SH-SY5Y (cell line): ENCODE data around the gene PPARD.

Source experiments
- GATA2 ChIP-seq: IDR thresholded peaks from 2 replicates; pipeline ENCODE4 v1.6.1; 2011; ENCODE audit warnings: mild to moderate bottlenecking, low read depth, low read length
- GATA3 ChIP-seq: IDR thresholded peaks from 2 replicates; pipeline ENCODE4 v1.6.1; 2011; ENCODE audit warnings: low read depth, mild to moderate bottlenecking, low read length, moderate library complexity

The PPARD gene

GRCh38 chr6:35305117-35305516 lies 37.2 kb upstream of the PPARD start:
- TF ChIP-seq GATA2, result no peak
- no peak for TF ChIP-seq GATA3

DNA sequence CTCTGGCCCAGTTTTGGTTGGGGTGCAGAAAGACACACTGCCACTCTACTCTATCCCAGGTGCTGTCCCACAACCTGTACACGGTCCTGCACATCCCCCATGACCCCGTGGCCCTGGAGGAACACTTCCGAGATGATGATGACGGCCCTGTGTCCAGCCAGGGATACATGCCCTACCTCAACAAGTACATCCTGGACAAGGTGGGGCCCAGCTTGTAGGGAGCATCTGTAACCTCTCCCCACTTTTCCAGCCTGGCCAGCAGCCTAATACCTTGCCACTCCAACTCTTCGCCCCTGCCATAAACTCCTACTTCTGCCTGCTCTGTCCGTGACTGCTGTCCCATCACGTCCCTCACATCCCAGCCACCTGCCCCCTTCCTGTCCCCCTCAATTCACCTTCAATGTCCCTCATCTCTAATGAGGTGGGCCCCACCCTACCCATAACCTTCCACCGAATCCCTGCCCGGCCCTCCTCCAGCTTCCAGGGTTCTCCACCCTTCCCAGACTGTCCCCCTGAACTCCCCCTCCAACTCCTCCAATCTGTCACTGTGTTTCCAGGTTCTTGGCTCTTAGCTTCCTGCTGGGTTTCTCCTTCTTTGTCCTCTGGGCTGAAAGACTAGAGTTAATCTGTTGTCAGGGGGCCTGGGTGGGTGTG lies 32.6 kb upstream of the PPARD start:
- no peak for TF ChIP-seq GATA2
- TF ChIP-seq GATA3, result no peak

- no peak for TF ChIP-seq GATA2
- no peak for TF ChIP-seq GATA3
Observed at GRCh38 chr6:35310265-35310831, 32.0 kb upstream of the PPARD start.

- TF ChIP-seq GATA2 (no peak), GATA3 (no peak)
Observed at GRCh38 chr6:35311390-35312075, 30.8 kb upstream of the PPARD start.

GRCh38 chr6:35312076-35312800 lies 30.1 kb upstream of the PPARD start:
- no peak for TF ChIP-seq GATA3
- TF ChIP-seq GATA2, result no peak

- TF ChIP-seq GATA2 (no peak), GATA3 (no peak)
Observed at GRCh38 chr6:35312807-35313206, 29.6 kb upstream of the PPARD start.

- TF ChIP-seq GATA2 (no peak), GATA3 (no peak)
Observed at GRCh38 chr6:35317483-35318195, 24.7 kb upstream of the PPARD start.

DNA sequence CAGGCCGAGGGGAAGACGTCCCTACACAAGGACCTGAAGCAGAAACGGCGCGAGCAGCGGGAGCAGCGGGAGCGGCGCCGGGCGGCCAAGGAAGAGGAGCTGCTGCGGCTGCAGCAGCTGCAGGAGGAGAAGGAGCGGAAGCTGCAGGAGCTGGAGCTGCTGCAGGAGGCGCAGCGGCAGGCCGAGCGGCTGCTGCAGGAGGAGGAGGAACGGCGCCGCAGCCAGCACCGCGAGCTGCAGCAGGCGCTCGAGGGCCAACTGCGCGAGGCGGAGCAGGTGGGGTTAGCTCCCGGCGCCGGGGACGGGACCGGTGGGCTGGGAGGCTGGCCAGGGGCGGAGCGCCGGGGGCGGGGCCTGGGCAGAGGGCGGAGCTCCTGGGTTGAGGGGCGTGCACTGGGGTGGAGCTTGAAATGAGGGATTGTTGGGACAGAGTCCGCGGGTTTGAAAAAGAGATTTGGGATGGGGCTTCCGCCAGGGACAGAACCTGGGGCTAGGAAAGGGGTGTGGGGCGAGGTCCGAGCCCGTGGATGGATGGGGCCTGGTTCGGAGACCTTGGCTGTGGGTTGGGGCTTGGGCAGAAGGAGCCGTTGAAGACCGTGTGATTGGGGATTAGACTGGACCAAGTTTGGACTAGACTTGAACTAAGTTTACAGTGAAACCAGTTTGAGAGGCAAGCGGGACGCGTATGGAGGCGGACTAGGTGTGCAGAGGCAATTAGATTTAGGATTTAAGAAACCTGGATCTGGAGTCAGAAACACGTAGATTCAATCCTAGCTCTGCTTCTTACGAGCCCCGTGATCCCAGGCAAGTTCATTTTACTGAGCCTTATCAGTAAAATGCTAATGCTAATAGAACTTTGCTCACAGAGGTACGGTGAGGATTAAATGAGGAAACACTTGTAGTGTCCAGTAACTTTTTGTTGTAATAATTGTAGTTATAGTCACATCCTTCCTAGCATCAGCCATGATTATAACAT lies 23.9 kb upstream of the PPARD start:
- TF ChIP-seq GATA3 (no peak), GATA2 (0 out of 2 replicates have a peak, but pooled peaks have one; percentile 9)

DNA sequence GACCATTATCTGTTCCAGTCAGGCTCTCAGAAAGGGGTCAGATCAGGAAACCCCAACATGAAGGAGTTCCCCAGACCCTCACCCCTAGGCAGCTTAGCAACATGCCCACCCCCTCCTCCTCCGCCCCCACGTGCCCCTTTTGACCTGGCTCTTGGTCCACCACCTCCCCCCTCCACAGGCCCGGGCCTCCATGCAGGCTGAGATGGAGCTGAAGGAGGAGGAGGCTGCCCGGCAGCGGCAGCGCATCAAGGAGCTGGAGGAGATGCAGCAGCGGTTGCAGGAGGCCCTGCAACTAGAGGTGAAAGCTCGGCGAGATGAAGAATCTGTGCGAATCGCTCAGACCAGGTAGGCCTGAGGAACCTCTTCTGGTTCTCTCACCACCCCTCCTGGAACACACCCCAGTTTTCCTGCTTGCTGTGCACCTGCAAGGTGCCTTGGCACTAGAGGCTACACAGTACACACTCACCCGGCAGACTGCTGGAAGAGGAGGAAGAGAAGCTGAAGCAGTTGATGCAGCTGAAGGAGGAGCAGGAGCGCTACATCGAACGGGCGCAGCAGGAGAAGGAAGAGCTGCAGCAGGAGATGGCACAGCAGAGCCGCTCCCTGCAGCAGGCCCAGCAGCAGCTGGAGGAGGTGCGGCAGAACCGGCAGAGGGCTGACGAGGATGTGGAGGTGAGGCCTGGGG lies 22.9 kb upstream of the PPARD start:
- TF ChIP-seq GATA3 (no peak), GATA2 (no peak)

DNA sequence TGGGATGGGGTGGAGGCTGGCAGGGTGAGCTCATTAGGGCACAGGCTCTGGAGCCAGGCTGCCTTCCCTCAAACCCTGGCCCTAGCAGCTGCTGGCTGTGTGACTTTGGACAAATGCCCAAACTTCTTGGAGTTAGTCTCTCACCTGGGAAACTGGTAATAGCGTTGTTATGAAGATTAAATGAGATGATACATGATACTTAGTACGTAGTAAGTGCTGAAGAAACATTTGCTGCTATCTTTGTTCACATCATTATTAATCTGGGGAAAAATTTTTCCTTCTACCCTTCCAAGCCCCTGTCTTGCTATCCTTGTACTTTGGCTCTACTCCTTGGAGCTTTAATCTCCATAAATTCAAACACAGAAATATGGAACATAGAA lies 22.3 kb upstream of the PPARD start:
- TF ChIP-seq GATA3 (no peak), GATA2 (no peak)

DNA sequence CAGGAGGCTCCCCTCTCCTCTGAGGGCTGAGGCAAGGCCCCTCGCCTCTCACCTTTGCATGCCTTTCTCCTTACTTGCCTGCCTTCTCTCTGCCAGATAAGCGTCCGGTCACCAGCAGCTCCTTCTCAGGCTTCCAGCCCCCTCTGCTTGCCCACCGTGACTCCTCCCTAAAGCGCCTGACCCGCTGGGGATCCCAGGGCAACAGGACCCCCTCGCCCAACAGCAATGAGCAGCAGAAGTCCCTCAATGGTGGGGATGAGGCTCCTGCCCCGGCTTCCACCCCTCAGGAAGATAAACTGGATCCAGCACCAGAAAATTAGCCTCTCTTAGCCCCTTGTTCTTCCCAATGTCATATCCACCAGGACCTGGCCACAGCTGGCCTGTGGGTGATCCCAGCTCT lies 21.3 kb upstream of the PPARD start:
- TF ChIP-seq GATA2, result no peak
- no peak for TF ChIP-seq GATA3

DNA sequence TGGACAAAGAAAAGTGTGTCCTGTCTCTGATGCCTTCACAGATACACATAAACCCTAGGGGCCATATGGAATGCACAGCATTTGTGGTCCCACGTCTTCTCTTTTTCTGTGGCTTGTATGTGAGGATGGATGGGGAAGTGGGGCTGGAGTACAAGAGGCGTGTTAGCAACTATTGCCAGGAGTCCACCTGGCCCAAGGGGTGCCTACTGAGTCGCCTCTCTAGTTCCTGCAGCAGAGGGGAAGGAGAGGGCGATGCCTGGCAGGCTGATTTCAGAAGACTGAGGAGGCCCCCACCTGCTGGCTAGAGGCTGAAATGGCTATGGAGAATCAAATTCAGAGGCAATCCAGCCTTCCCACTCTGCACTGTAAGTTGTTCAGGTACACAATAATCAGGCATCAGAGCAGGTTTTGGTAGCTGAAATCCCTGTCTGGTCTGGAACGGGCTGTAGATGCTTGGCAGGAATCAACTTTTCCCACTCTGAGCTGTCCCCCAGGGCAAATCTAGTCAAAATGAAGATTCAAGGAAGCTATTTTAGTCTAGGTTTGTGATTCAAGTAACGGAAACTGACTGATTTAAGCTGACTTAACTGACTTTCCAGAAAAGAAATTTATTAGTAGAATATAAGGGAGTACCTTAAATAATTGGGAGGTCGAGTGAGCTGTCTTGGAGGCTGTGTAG lies 14.9 kb upstream of the PPARD start:
- TF ChIP-seq GATA3, result no peak
- no peak for TF ChIP-seq GATA2
